Smooth muscle cell (in vitro differentiated cells): Measurements from ENCODE around the gene RNF130. TPM values are rescaled to one million over a fixed set of nuclear protein-coding genes. Genes with fewer than 3 reads are reported as not detected.

Source experiments
- DNase-seq: peaks from one replicate; lab custom pipeline; 2025; ENCODE audit not compliant: unreplicated experiment; lab: John Stamatoyannopoulos, UW
- H2AFZ ChIP-seq: fragments of 200-600 bp; sonication (generic); 2 replicates; pipeline ENCODE4 v1.6.0; 2016; ENCODE audit warnings: antibody characterized with exemption, low read depth, mild to moderate bottlenecking
- H3F3A ChIP-seq: fragments of 200-600 bp; sonication (generic); 2 replicates; pipeline ENCODE4 v1.6.0; 2017; ENCODE audit warnings: antibody characterized with exemption, low read depth
- H3K27ac ChIP-seq: fragments of 200-600 bp; sonication (generic); 2 replicates; pipeline ENCODE4 v1.5.1; 2016; ENCODE audit warnings: low read depth, mild to moderate bottlenecking
- H3K27me3 ChIP-seq: fragments of 200-600 bp; sonication (generic); 2 replicates; pipeline ENCODE4 v1.6.1; 2016; ENCODE audit warnings: low read depth, mild to moderate bottlenecking
- H3K36me3 ChIP-seq: fragments of 200-600 bp; sonication (generic); 2 replicates; pipeline ENCODE4 v1.5.1; 2016; ENCODE audit warnings: low read depth
- H3K4me1 ChIP-seq: fragments of 200-600 bp; sonication (generic); 2 replicates; pipeline ENCODE4 v1.5.1; 2016; ENCODE audit warnings: low read depth
- H3K4me2 ChIP-seq: fragments of 200-600 bp; sonication (generic); 2 replicates; pipeline ENCODE4 v1.6.0; 2016; ENCODE audit warnings: mild to moderate bottlenecking
- H3K4me3 ChIP-seq: fragments of 200-600 bp; sonication (generic); 2 replicates; pipeline ENCODE4 v1.5.1; 2016; ENCODE audit warnings: mild to moderate bottlenecking
- H3K79me2 ChIP-seq: fragments of 200-600 bp; sonication (generic); 2 replicates; pipeline ENCODE4 v1.6.0; 2016; ENCODE audit warnings: low read depth, mild to moderate bottlenecking
- H3K9ac ChIP-seq: fragments of 200-600 bp; sonication (generic); 2 replicates; pipeline ENCODE4 v1.6.0; 2016; ENCODE audit warnings: low read depth
- H3K9me3 ChIP-seq: fragments of 200-600 bp; sonication (generic); replicated peaks from 2 replicates; pipeline ENCODE4 v1.5.1; 2016; ENCODE audit warnings: low read depth
- H4K20me1 ChIP-seq: fragments of 200-600 bp; sonication (generic); 2 replicates; pipeline ENCODE4 v1.6.0; 2016; ENCODE audit warnings: low read depth
- WGBS: methylation state at CpG from one replicate; pipeline ENCODE4 v1.1.7; 2016; ENCODE audit warnings: low lambda C conversion rate; 5-methylcytosine and 5-hydroxymethylcytosine counted together
- polyA plus RNA-seq: library from polyadenylated mRNA; unstranded; fragments of >200 nt; fragmentation: Nextera tagmentation; extraction: Ambion mirVana; gene quantifications from 2 replicates; pipeline ENCODE4 v1.2.1, GENCODE V29; 2016
- total RNA-seq: library from RNA; depleted of rRNA; stranded (reverse); fragments of >200 nt; gene quantifications from 2 replicates; pipeline ENCODE4 v1.2.3, GENCODE V29; 2014
- TF ChIP-seq, protein P1 (sequence below): fragments of 200-600 bp; sonication (generic); IDR thresholded peaks from 2 replicates; pipeline ENCODE4 v1.5.1; 2017; ENCODE audit warnings: borderline replicate concordance, mild to moderate bottlenecking, antibody characterized with exemption; ENCODE audit not compliant: insufficient read depth, poor library complexity, severe bottlenecking

The RNF130 gene
- total and polyA plus RNA-seq, 2 experiments from 2014 or later = 32.4 to 37.5 TPM

DNA sequence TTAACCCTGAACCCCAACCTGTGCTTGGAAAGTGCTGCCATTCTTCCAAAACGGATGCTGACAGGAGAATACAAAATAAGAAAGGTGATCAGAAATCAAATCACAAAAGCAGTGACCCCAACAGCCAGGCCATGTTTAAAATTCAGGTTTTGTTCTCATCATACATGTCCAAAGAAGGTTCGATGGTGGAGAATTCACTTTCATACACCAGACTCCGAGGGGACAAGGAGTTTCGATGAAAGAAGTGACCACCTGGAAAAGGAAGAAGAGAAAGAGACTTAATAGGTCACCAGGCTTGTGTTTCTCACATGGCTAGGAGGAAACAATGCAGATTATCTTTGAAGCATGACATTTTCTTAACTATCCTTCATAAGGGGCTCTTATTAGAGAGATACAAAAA lies 151.4 kb downstream of the RNF130 start:
- Histone ChIP-seq H3K79me2 (no peaks in the 10 kb centered on the region), H3K4me1 (no peaks in the 10 kb centered on the region), H3K4me3 (no peak overlapping the region), H3K9me3 (no peaks in the 10 kb centered on the region), H3K9ac (no peak overlapping the region), H3K27ac (no peak overlapping the region), H3F3A (no peaks in the 10 kb centered on the region), H2AFZ (no peak overlapping the region), H4K20me1 (no peaks in the 10 kb centered on the region), H3K27me3 (no peaks in the 10 kb centered on the region), H3K36me3 (no peaks in the 10 kb centered on the region), H3K4me2 (no peak overlapping the region)
- DNase-seq = no peak
- WGBS = 90% methylated on average over 4 of the region's 4 CpGs
- TF ChIP-seq, protein P1, sequence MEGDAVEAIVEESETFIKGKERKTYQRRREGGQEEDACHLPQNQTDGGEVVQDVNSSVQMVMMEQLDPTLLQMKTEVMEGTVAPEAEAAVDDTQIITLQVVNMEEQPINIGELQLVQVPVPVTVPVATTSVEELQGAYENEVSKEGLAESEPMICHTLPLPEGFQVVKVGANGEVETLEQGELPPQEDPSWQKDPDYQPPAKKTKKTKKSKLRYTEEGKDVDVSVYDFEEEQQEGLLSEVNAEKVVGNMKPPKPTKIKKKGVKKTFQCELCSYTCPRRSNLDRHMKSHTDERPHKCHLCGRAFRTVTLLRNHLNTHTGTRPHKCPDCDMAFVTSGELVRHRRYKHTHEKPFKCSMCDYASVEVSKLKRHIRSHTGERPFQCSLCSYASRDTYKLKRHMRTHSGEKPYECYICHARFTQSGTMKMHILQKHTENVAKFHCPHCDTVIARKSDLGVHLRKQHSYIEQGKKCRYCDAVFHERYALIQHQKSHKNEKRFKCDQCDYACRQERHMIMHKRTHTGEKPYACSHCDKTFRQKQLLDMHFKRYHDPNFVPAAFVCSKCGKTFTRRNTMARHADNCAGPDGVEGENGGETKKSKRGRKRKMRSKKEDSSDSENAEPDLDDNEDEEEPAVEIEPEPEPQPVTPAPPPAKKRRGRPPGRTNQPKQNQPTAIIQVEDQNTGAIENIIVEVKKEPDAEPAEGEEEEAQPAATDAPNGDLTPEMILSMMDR = no peak

DNA sequence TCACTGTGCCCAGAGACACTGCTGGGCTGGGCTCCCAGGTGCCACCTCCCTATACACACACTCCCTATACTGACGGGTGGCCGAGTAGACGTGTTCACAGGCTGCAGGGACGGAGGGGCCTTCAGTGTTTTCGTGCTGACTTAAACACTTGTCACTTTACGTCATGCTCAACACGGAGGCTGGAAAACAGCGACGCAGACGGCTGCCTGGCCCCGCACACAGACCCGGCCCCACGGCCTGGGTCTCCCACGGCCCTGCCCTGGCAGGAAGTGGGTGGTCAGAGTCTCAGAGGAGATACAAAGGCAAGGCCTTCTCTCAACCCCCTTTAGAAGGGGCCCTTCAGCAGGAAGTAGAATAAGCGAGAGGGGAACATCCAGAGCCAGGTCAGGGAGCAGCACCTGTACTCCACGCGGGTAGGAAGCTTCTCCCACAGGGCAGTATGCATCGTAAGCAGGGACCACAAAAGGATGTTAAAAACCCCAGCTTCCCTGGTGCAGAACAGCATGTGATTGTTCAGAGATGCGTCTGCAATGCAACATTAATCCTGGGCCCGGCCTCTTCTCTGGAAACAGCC lies 152.0 kb downstream of the RNF130 start:
- no peaks in the 10 kb centered on the region for H3K36me3 ChIP-seq
- WGBS = 88% methylated on average over 20 of the region's 20 CpGs

DNA sequence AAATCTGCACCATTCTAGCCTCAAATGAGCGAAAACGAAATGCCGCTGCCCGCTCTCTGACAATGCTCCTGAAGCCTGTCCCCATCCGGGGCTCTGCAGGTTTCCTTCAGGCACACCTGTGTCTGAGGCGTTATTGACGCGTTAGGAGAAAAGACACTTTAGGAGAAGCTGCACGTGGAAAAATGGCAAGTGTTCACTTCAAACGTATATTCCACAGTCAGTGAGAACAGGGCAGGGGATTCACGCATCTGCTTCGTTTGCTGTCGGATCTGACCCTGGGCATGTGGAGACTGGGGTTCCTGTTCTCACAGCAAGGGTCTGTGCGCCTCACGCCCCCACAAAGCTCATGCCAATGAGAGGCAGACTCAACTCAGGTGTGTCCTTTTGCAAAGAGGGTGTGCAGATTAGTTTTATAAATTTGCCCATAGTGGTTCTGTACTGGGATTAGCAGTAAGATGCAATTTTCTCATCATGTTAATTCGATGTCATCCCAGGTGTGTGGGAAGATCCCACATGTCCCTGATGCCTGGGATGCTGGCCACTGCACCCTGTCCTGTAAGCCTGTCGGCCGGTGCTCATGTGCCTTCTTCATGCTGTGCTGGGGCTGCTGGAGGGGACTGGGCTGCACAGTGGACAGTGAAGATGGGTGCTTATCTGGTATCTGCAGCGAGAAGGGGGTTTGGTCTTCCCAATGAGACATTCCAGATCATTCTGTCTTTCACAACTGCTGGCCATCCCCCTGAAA lies 152.6 kb downstream of the RNF130 start:
- Histone ChIP-seq H3K27me3 (no peaks in the 10 kb centered on the region), H3F3A (no peaks in the 10 kb centered on the region), H3K9me3 (no peaks in the 10 kb centered on the region), H3K4me1 (no peaks in the 10 kb centered on the region), H3K4me2 (no peak overlapping the region), H3K36me3 (no peaks in the 10 kb centered on the region), H3K9ac (no peak overlapping the region), H4K20me1 (no peaks in the 10 kb centered on the region), H2AFZ (no peak overlapping the region), H3K27ac (no peak overlapping the region), H3K79me2 (no peaks in the 10 kb centered on the region), H3K4me3 (no peak overlapping the region)
- 91% methylated on average over 19 of the region's 19 CpGs for WGBS
- TF ChIP-seq, protein P1 = no peak
- DNase-seq = no peak

More for the DNA sequence above, 152.0 kb downstream of the RNF130 start:
- no peak overlapping the region for H3K4me3 ChIP-seq
- TF ChIP-seq, protein P1 = no peak
- no peaks in the 10 kb centered on the region for H3K27me3 ChIP-seq
- H3K9me3 ChIP-seq = no peaks in the 10 kb centered on the region
- H3K79me2 ChIP-seq = no peaks in the 10 kb centered on the region
- no peaks in the 10 kb centered on the region for H4K20me1 ChIP-seq
- no peak overlapping the region for H3K9ac ChIP-seq
- no peak overlapping the region for H3K27ac ChIP-seq
- DNase-seq = no peak
- no peak overlapping the region for H3K4me2 ChIP-seq
- no peaks in the 10 kb centered on the region for H3F3A ChIP-seq
- no peak overlapping the region for H2AFZ ChIP-seq
- no peaks in the 10 kb centered on the region for H3K4me1 ChIP-seq
